EL (cell line): ENCODE results near the gene KIAA1549.
"Not testable (repeated sequence)": the region's sequence is repeated elsewhere in the genome, so short reads cannot be mapped to it uniquely, and the experiment has no call there.

Source experiments
- DNase-seq: peaks from one replicate; pipeline ENCODE4 v3.0.0-alpha.2; 2016

The KIAA1549 gene

GRCh38 chr7:138941545-138941944 lies 39.6 kb downstream of the KIAA1549 start:
- no peak for DNase-seq

GRCh38 chr7:138940602-138941001 lies 40.6 kb downstream of the KIAA1549 start:
- not testable (repeated sequence) for DNase-seq

- no peak for DNase-seq
Measured at GRCh38 chr7:138937484-138937883, 43.7 kb downstream of the KIAA1549 start.

GRCh38 chr7:138935465-138936011 lies 45.7 kb downstream of the KIAA1549 start:
- peak; percentile 88 for DNase-seq

GRCh38 chr7:138934861-138935260 lies 46.3 kb downstream of the KIAA1549 start:
- DNase-seq, result peak; percentile 85

- DNase-seq, result no peak
Measured at GRCh38 chr7:138934367-138934766, 46.8 kb downstream of the KIAA1549 start.

GRCh38 chr7:138932870-138933269 lies 48.3 kb downstream of the KIAA1549 start:
- DNase-seq, result no peak

- no peak for DNase-seq
Measured at GRCh38 chr7:138932427-138932826, 48.8 kb downstream of the KIAA1549 start.

- no peak for DNase-seq
Measured at GRCh38 chr7:138929969-138930368, 51.2 kb downstream of the KIAA1549 start.

GRCh38 chr7:138926241-138926612 lies 55.0 kb downstream of the KIAA1549 start:
- DNase-seq, result no peak

- no peak for DNase-seq
Measured at GRCh38 chr7:138924501-138925225, 56.5 kb downstream of the KIAA1549 start.

- no peak for DNase-seq
Measured at GRCh38 chr7:138921277-138921676, 59.9 kb downstream of the KIAA1549 start.

GRCh38 chr7:138919911-138920310 lies 61.3 kb downstream of the KIAA1549 start:
- peak; percentile 13 for DNase-seq

GRCh38 chr7:138919216-138919615 lies 62.0 kb downstream of the KIAA1549 start:
- DNase-seq, result peak; percentile 56

GRCh38 chr7:138918756-138919155 lies 62.4 kb downstream of the KIAA1549 start:
- DNase-seq, result no peak

- no peak for DNase-seq
Measured at GRCh38 chr7:138918176-138918575, 63.0 kb downstream of the KIAA1549 start.

GRCh38 chr7:138917771-138918170 lies 63.4 kb downstream of the KIAA1549 start:
- DNase-seq, result no peak

GRCh38 chr7:138916731-138917130 lies 64.5 kb downstream of the KIAA1549 start:
- no peak for DNase-seq

- no peak for DNase-seq
Measured at GRCh38 chr7:138916275-138916674, 64.9 kb downstream of the KIAA1549 start.

- no peak for DNase-seq
Measured at GRCh38 chr7:138913783-138914182, 67.4 kb downstream of the KIAA1549 start.

- DNase-seq, result no peak
Measured at GRCh38 chr7:138911007-138911406, 70.2 kb downstream of the KIAA1549 start.

- DNase-seq, result no peak
Measured at GRCh38 chr7:138907850-138908249, 73.3 kb downstream of the KIAA1549 start.

GRCh38 chr7:138907201-138907847 lies 73.9 kb downstream of the KIAA1549 start:
- no peak for DNase-seq

- DNase-seq, result no peak
Measured at GRCh38 chr7:138903859-138904435, 77.2 kb downstream of the KIAA1549 start.
